Stimulated activated CD8-positive, alpha-beta memory T cell treated with anti-CD3 and anti-CD28 coated beads, Interleukin-7, amount 100 ng/mL, for 48 hours (primary cell): ENCODE data around the gene HPS5.
"Not testable (repeated sequence)": the region's sequence is repeated elsewhere in the genome, so short reads cannot be mapped to it uniquely, and the experiment has no call there.

Experiments used
- DNase-seq, 2 donors: peaks; one replicate each; pipeline ENCODE4 v3.0.0-alpha.2; 2020; ENCODE audit warnings: low read depth in 1 of 2; ENCODE audit errors: extremely low read depth in 1 of 2

The HPS5 gene

DNA sequence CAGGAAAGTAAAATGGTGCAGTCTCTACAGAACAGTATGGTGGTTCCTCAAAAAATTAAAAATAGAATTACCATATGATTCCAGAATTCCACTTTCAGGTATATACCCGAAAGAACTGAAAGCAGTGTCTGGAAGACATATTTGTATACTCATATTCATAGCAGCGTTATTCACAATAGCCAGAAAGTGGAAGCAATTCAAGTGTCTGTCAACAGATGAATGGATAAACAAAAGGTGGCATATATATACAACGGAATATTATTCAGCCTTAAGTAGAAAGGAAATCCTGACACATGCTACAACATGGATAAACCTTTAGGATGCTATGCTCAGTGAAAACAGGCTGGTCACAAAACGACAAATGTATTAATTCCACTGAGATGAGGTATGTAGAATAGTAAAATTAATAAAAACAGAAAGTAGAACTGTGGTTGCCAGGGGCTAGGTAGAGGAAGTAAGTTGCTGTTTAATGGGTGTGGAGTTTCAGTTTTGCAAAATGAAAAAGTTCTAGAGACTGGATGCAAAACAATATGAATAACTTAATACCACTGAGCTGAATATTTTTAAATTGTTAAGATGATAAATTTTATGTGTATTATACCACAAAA lies 41.4 kb downstream of the HPS5 start:
- no peak for DNase-seq

DNA sequence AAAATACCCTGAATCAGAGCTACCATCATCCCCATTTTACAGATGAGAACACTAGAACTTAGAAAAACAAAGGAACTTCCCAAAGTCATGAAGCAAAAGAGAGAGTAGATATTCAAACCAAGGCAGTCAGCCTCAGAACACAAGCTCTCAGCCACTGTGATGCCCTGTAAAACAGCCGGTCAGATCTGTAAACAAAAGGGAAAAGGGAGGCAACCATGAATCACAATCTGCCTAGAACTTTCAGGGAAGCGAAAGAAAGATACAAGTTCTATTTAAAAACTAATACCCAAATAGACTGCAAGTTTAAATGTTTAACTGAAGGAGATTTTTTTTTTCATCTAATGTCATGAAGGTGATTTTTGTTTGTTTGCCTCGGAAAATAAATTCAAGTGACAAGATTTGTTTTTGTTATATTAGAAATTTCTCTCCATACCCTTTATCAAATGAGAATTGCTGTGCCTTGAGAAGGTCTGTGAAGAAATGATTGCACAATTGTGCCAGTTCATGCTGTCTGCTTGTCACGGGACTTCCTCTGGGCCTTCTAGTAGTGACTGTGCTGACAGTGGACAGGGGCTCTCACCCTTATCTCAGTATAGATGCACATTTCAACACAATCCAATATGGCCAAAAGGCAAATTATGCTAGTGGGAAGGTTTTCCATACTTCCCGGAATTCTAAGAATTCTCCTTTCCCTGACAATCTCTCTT lies 44.2 kb downstream of the HPS5 start:
- no peak for DNase-seq

DNA sequence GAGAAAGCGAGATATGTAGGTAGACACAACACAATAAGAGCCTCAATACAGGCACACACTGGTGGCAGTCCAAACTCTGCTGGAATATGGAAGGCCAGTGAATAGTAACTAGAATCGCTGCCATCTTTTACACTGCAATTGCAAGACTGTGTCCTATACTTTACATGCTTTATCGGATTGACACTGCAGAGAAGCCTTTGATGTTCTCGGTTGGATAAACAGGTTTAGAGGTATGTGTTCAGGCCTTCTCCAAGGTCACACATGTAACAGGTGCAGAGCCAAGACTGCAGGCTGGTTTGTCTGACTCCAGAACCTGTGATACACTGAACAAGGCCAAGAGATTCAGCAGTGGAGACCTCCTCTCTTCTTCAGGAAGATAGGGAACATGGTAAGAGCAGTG lies 50.7 kb downstream of the HPS5 start:
- no peak for DNase-seq

DNA sequence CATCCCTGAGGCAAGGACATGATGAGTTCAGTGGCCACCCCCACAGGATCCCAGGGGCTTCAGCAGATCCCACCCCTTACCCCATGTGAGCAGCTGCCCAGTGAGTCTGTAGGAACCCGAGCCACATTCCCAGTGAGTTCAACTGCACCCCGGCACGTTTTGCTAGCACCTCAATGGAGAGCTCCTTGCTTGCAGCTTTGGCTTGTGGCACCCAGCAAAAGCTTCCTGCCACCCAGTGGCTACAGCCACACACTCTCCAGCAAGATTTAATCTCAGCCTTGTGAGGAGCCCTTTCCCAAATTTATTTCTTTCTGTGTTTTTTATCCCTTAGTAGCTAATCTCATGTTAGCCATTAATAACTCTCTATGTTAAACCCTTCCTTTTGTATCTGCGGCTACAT lies 51.8 kb downstream of the HPS5 start:
- DNase-seq: no peak

DNA sequence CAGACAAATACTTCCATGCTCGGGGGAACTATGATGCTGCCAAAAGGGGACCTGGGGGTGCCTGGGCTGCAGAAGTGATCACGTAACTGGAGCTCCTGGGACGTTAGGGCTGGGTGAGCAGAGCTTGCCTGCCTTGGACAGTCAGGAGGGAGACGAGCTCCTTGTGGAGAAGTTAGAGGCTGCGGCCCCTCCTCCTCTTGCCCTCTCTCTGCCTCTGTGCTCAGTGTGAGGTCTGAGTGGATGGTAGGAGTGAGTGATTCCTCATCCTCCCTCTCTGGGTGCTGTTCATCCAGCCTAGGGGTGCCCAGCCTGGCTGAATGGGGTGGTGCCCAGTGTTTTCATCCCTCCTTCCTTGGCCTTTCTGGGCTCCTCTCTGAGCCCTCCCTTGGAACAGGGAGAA lies 52.7 kb downstream of the HPS5 start:
- DNase-seq: not testable (repeated sequence)

DNA sequence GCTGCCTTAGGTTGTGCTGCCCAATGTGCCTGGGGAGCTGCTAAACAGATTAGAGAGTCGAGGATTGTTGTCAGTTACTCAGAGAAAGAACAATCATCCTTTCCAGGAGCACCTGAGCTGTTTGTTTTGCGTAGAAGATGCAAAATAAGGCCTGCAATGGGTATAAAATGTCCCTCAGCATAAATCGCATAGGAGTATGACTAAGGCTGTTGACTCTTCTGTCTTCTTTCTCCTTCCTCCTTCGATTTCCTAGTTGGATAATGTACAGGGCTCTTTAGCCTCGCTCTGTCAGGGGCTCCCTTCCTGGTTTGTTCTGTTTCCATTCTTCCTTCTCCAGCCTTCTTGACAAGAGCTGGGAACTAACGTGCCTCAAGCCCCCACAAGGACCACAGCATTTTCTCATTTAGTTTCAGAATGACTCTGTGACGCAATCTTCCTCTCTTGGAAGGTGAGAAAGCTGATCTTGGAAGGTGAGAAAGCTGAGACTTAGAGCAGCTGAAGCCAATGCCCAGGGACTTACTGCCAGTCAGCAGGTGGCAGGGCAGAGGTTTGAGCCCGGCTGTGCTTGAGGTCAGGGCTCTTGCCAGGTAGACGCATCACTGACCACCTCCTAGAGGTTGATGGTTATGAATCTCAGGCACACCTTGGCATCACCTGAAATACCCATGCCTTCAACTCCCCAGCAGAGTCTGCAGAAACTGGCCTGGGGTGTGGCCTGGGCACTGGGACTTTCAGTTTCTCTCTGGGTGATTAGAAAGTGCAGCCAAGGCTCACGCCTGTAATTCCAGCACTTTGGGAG lies 54.4 kb downstream of the HPS5 start:
- not testable (repeated sequence) for DNase-seq

DNA sequence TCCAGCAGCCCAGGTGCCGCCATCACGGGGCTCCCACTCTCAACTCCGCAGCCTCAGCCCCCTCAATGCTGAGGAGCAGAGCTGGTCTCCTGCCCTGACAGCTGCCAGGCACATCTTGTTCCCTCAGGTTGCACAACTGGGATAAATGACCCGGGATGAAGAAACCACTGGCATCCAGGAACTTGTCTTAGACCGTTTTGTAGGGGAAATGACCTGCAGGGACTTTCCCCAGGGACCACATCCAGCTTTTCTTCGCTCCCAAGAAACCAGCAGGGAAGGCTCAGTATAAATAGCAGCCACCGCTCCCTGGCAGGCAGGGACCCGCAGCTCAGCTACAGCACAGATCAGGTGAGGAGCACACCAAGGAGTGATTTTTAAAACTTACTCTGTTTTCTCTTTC lies 56.0 kb downstream of the HPS5 start, which contains the start of gene SAA1:
Gene SAA1, plus strand, starts transcription at position 316 of the 400 bp plus-strand sequence. CDS start 624 bp downstream, outside the sequence.
- DNase-seq: no peak

DNA sequence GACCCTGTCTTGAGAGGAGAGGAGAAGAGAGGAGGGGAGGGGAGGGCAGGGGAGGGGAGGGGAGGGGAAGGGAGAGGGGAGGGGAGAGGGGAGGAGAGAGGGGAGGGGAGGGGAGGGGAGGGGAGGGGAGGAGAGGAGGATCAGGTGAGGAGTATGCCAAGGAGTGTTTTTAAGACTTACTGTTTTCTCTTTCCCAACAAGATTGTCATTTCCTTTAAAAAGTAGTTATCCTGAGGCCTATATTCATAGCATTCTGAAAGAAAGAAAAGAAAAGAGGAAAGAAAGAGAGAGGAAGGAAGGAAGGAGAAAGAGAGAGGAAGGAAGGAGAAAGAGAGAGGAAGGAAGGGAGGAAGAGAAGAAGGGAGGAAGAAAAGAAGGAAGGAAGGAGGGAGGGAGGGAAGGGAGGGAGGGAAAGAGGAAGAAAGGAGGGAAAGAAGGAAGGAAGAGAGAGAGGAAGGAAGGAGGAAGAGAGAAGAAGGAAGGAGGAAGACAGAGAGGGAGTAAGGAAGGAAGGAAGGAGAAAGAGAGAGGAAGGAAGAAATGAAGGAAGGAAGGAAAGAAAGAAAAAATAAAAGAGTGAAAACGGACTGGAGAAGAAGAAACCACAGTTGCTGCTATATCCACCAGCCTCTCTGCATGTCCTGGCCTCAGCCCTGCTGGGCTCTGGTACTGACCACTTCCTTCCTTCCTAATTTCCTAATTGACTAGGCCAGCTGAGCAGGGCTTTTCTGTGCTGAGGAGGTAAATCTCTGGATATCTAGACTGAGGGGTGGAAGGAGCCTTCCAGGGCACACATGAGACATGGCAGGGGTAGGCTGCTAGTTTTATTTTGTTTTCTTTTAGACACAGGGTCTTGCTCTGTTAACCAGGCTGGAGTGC lies 57.0 kb downstream of the HPS5 start:
- DNase-seq: no peak

DNA sequence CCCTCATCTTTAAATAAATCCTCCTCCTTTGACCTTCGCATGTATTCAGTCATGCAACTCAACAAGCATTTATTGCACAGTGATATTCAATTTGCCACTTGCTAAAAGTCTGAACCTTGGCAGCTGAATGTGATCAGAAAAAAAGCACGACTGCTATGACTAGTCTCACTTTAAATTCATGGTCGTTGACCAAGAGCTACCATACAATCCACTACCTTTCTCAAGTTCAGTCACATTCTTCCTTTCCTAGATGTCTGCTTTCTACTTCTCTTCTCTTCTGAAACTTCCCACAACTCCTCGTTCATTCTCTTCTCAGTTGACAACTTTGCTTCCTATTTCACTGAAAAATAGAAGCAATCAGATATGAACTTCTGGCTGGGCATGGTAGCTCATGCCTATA lies 57.9 kb downstream of the HPS5 start:
- DNase-seq: no peak

DNA sequence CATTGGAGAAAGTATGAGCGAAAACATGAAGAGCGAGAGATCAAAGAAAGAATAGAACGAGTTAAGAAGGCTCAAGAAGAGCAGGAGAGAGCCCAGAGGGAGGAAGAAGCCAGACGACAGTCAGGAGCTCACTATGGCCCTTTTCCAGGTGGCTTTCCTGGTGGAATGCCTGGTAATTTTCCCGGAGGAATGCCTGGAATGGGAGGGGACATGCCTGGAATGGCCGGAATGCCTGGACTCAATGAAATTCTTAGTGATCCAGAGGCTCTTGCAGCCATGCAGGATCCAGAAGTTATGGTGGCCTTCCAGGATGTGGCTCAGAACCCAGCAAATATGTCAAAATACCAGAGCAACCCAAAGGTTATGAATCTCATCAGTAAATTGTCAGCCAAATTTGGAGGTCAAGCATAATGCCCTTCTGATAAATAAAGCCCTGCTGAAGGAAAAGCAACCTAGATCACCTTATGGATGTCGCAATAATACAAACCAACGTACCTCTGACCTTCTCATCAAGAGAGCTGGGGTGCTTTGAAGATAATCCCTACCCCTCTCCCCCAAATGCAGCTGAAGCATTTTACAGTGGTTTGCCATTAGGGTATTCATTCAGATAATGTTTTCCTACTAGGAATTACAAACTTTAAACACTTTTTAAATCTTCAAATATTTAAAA lies 59.1 kb downstream of the HPS5 start:
- DNase-seq: not testable (repeated sequence)

DNA sequence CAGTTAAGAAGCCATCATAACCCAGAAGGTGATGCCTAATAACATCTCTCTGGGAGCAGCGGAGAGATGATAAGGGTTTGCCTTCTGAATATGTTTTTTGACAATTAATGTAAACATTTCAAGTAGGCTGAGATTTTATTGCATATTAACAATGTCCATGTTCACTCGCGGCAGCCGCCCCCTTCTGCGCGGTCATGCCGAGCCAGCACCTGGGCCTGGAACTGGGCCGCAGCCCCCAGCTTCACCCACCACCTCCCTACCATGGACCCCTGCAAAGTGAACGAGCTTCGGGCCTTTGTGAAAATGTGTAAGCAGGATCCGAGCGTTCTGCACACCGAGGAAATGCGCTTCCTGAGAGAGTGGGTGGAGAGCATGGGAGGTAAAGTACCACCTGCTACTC lies 60.2 kb downstream of the HPS5 start:
- DNase-seq: no peak

DNA sequence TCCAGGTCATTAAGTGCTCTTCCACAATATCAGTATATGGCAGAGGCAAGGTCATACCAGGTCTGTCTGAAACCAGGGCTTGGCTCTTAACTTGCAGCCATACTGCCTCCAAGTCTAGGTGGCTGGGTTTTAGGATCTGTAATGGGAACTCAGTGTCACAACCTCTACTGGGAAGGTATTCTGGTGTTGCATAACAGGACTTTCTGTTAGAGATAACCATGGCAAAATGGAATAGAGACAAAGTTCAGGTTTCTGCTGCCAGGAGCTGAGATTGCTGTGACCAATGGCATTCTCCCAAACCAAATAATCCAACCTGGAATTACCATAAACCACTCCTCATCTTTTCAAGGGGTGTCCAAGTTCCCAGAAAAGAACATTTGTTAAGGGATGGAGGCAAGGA lies 62.7 kb downstream of the HPS5 start:
- DNase-seq: no peak

DNA sequence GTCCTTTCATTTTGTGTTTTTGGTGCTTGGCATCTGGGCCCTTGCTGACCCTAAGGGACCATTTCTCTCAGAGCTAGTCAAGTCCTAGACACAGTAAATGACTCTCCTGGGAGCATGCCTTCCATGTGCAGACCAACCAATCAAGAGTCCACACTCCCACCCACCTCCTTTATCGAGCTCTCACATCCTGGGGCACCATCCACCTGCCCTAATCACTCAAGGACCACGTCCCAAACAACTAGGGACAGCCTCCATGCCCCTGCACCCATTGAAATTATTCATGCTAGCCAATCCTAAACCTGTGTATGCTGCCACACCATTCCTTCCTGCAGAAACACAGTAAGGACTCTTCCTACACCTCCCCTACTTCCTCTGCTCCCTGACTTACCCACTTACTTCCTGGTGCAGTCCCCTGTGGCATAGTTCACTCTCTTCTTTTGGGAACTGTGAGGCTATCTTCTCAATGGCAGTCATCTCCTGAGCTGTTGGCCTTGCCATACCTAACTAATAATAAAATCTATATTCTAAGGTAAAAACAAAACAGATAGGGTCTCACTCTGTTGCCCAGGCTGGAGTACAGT lies 67.1 kb downstream of the HPS5 start:
- no peak for DNase-seq

DNA sequence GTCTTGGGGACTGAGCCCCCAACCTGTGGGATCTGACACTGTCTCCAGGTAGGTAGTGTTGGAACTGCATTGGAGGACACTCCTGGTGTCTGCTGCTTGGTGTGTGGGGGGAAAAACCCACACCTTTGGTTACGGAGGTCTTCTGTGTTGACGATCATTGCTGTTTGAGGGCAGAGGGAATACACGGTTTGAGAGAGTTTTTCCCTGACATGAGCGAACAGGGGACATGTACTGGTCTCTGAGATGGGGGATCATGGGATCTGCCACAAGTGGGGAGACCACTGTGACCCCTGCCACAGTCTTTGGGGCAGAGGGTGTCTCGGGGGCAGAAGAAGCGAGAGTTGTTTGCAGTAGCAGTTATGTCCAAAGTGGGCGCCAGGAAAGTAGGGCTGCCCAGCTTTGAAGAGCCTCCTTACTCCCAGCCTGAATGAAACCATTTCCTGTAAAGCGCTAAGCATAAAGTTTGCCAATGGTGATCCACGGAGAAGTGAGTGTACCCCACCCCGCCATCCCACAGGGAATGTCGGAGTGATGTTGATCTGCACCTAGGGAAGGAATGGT lies 68.1 kb downstream of the HPS5 start:
- no peak for DNase-seq

DNA sequence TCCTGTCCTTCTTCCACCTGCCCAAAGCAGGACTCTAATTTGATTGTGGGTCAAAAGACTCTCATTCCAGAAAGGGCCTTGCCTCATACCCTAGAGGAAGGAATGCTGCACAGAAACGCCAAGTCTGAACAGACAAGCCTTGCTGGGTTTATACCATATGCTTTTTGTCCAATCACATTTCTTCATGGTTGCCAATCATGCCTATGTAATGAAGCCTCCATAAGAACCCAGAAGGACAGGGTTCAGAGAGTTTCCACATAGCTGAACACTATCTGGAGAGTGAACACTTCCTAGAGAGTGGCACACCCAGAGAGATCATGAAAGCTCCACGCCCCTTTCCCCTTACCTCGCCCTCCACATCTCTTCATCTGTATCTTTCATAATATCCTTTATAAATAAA lies 68.7 kb downstream of the HPS5 start:
- no peak for DNase-seq

DNA sequence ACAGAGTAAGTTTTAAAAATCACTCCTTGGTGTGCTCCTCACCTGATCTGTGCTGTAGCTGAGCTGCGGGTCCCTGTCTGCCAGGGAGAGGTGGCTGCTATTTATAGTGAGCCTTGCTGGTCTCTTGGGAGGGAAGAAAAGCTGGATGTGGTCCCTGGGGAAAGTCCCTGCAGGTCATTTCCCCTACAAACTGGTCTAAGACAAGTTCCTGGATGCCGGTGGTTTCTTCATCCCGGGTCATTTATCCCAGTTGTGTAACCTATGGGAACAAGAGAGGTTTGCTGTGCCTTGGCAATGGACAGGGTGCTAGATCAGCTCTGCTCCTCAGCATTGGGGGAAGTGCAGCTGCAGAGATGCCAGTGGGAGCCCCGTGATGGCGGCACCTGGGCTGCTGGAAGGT lies 73.4 kb downstream of the HPS5 start, which contains the start of gene SAA2:
Gene SAA2, minus strand, starts transcription at position 108 of the 400 bp plus-strand sequence. CDS start 657 bp downstream, outside the sequence.
- DNase-seq: no peak

DNA sequence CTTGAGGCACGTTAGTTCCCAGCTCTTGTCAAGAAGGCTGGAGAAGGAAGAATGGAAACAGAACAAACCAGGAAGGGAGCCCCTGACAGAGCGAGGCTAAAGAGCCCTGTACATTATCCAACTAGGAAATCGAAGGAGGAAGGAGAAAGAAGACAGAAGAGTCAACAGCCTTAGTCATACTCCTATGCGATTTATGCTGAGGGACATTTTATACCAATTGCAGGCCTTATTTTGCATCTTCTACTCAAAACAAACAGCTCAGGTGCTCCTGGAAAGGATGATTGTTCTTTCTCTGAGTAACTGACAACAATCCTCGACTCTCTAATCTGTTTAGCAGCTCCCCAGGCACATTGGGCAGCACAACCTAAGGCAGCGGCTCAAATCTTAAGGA lies 74.8 kb downstream of the HPS5 start:
- not testable (repeated sequence) for DNase-seq

DNA sequence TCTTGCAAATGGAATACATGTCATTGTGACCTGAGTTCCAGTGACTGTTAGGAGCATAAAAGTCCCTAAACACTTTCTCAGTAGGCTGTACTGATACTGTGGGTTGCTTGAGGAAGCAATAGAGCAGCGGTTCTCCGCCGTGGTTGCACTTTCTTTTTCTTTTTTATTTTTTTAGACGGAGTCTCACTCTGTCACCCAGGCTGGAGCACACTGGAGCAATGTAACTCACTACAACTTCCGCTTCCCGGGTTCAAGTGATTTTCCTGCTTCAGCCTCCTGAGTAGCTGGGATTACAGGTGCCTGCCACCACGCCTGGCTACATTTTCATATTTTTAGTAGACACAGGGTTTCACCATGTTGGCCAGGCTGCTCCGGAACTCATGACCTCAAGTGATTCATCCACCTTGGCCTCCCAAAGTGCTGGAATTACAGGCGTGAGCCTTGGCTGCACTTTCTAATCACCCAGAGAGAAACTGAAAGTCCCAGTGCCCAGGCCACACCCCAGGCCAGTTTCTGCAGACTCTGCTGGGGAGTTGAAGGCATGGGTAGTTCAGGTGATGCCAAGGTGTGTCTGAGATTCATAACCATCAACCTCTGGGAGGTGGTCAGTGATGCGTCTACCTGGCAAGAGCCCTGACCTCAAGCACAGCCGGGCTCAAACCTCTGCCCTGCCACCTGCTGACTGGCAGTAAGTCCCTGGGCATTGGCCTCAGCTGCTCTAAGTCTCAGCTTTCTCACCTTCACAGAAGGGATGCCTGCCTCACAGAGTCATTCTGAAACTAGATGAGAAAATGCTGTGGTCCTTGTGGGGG lies 75.4 kb downstream of the HPS5 start:
- peak; percentile 8 to 17 for DNase-seq

DNA sequence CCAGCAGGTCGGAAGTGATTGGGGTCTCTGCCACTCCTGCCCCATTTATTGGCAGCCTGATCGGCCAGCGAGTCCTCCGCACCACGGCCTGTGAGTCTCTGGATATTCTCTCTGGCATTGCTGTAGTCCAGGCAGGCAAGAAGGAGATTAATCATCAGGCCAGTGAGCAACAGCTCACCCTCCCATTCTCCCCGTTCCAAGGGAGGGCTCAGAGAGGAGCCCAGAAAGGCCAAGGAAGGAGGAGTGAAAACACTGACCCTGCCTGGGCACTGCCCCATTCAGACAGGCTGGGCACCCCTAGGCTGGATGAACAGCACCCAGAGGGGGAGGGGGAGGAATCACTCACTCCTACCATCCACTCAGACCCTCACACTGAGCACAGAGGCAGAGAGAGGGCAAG lies 76.5 kb downstream of the HPS5 start:
- no peak for DNase-seq
